GM21825 (cell line): ENCODE measurements around the gene SLC6A13.
"Not testable (repeated sequence)": the region's sequence is repeated elsewhere in the genome, so short reads cannot be mapped to it uniquely, and the experiment has no call there.

Experiments
- ATAC-seq: cut with Tn5 transposase; IDR thresholded peaks from one replicate; pipeline ENCODE4 v1.9.1; 2021; ENCODE audit warnings: mild to moderate bottlenecking, moderate library complexity; ENCODE audit not compliant: unreplicated experiment

The SLC6A13 gene

GRCh38 chr12:262817-263216 lies at the start of gene SLC6A13:
Gene SLC6A13, minus strand, starts transcription at chr12:262836. Its CDS starts 2,784 bp downstream, at chr12:260052.
- no peak for ATAC-seq

- no peak for ATAC-seq
Measured at GRCh38 chr12:308511-308910, 45.9 kb upstream of the SLC6A13 start.

- ATAC-seq = no peak
Measured at GRCh38 chr12:307406-307805, 44.8 kb upstream of the SLC6A13 start.

GRCh38 chr12:304805-305204 lies 42.2 kb upstream of the SLC6A13 start:
- ATAC-seq = no peak

GRCh38 chr12:302766-303165 lies 40.1 kb upstream of the SLC6A13 start:
- ATAC-seq = not testable (repeated sequence)

- not testable (repeated sequence) for ATAC-seq
Measured at GRCh38 chr12:300166-300565, 37.5 kb upstream of the SLC6A13 start.

- not testable (repeated sequence) for ATAC-seq
Measured at GRCh38 chr12:299511-299910, 36.9 kb upstream of the SLC6A13 start.

- not testable (repeated sequence) for ATAC-seq
Measured at GRCh38 chr12:298059-298458, 35.4 kb upstream of the SLC6A13 start.

- ATAC-seq = no peak
Measured at GRCh38 chr12:295132-295531, 32.5 kb upstream of the SLC6A13 start.

- ATAC-seq = no peak
Measured at GRCh38 chr12:293199-293598, 30.6 kb upstream of the SLC6A13 start.

- no peak for ATAC-seq
Measured at GRCh38 chr12:292186-292585, 29.6 kb upstream of the SLC6A13 start.

GRCh38 chr12:291153-291723 lies 28.6 kb upstream of the SLC6A13 start:
- no peak for ATAC-seq

GRCh38 chr12:288687-289086 lies 26.1 kb upstream of the SLC6A13 start:
- no peak for ATAC-seq

- no peak for ATAC-seq
Measured at GRCh38 chr12:286531-287300, 24.1 kb upstream of the SLC6A13 start.

GRCh38 chr12:278046-278445 lies 15.4 kb upstream of the SLC6A13 start:
- ATAC-seq = no peak

- ATAC-seq = no peak
Measured at GRCh38 chr12:275812-276211, 13.2 kb upstream of the SLC6A13 start.

GRCh38 chr12:273382-273781 lies 10.7 kb upstream of the SLC6A13 start:
- ATAC-seq = no peak

GRCh38 chr12:272942-273341 lies 10.3 kb upstream of the SLC6A13 start:
- no peak for ATAC-seq

- no peak for ATAC-seq
Measured at GRCh38 chr12:271161-271560, 8.5 kb upstream of the SLC6A13 start.

- ATAC-seq = no peak
Measured at GRCh38 chr12:269191-269590, 6.6 kb upstream of the SLC6A13 start.

- ATAC-seq = no peak
Measured at GRCh38 chr12:268483-268840, 5.8 kb upstream of the SLC6A13 start.

GRCh38 chr12:267581-268482 lies 5.2 kb upstream of the SLC6A13 start:
- no peak for ATAC-seq
